Lung (tissue), 16 donors: ENCODE results near the gene ZNF136. TPM values are rescaled to one million over a fixed set of nuclear protein-coding genes. Genes with fewer than 3 reads are reported as not detected.

Experiments used
- ATAC-seq: fragments of 200-7000 bp; cut with Tn5 transposase; one replicate; pipeline ENCODE4 v1.9.1; 2020; ENCODE audit warnings: moderate number of reproducible peaks; ENCODE audit not compliant: insufficient read depth, low FRiP score
- DNase-seq, 3 donors: peaks; one replicate each; pipeline ENCODE4 v3.0.0-alpha.2; 2013 to 2017
- H3K27ac ChIP-seq, 2 donors: one replicate each; pipeline ENCODE4 v1.5.1; 2013; ENCODE audit warnings: mild to moderate bottlenecking in 2 of 2, moderate library complexity in 2 of 2, control low read depth in 1 of 2, inconsistent platforms in 1 of 2, low read depth in 1 of 2, low read length in 1 of 2
- H3K27me3 ChIP-seq, 3 donors: one replicate each; pipeline ENCODE4 v1.5.1; 2013; ENCODE audit warnings: low read length in 2 of 3; ENCODE audit not compliant: control insufficient read depth in 3 of 3, insufficient read depth in 3 of 3
- H3K36me3 ChIP-seq, 4 donors: one replicate each; pipeline ENCODE4 v1.5.1; 2013; ENCODE audit warnings: low read length in 4 of 4, mild to moderate bottlenecking in 1 of 4, moderate library complexity in 1 of 4; ENCODE audit not compliant: control insufficient read depth in 4 of 4, insufficient read depth in 4 of 4
- H3K4me1 ChIP-seq, 5 donors: one replicate each; pipeline ENCODE4 v1.5.1; 2013; ENCODE audit warnings: low read length in 5 of 5, mild to moderate bottlenecking in 2 of 5, moderate library complexity in 1 of 5; ENCODE audit not compliant: control insufficient read depth in 5 of 5, insufficient read depth in 5 of 5
- H3K4me3 ChIP-seq: one replicate; pipeline ENCODE4 v1.5.1; 2013; ENCODE audit warnings: mild to moderate bottlenecking, control low read depth, moderate library complexity
- H3K9ac ChIP-seq, 2 donors: one replicate each; pipeline ENCODE4 v1.5.1; 2013; ENCODE audit warnings: low read length in 2 of 2, control low read depth in 1 of 2; ENCODE audit not compliant: insufficient read depth in 1 of 2
- H3K9me3 ChIP-seq, 4 donors: one replicate each; pipeline ENCODE4 v1.5.1; 2013; ENCODE audit warnings: low read length in 3 of 4, mild to moderate bottlenecking in 1 of 4, moderate library complexity in 1 of 4; ENCODE audit not compliant: control insufficient read depth in 4 of 4, insufficient read depth in 3 of 4
- WGBS, 2 donors: extraction: QIAGEN DNeasy Blood & Tissue Kit; methylation state at CpG; one replicate each; pipeline ENCODE4 v1.1.7; 2013; 5-methylcytosine and 5-hydroxymethylcytosine counted together
- long read RNA-seq, 5 donors: transcript quantifications; one replicate each; lab custom pipeline, GENCODE V29; 2026
- polyA plus RNA-seq, 2 donors: library from polyadenylated mRNA; stranded (reverse); fragments of 200-250 nt; gene quantifications; one replicate each; pipeline ENCODE4 v1.2.1, GENCODE V29; 2013
- total RNA-seq, 2 donors: library from RNA; depleted of rRNA in 1 of 2; stranded (reverse); fragments of >200 nt in 1 of 2; gene quantifications; one replicate each; pipeline ENCODE4 v1.2.1, GENCODE V29; 2014 to 2021
- TF ChIP-seq, protein P1 (sequence below): IDR thresholded peaks from 2 replicates; pipeline ENCODE4 v1.5.1; 2012; ENCODE audit warnings: mild to moderate bottlenecking; ENCODE audit errors: control extremely low read depth, extremely low read depth
- donor health status: control.
- donor health status: control.
- donor health status: Bipolar disorder and iron deficiency.
- donor health status: healthy.
- donor health status: DM: yes; HTN: yes; CAD: no.

Gene ZNF136
- 10 to 100 TPM in 1 of 2 donors, 1 to 10 TPM in 1; 7.4 to 24.3 TPM for total RNA-seq
- polyA plus RNA-seq: 1 to 10 TPM; 4.1 to 4.5 TPM
- long read RNA-seq, donor 1, partial matches to known transcripts: 0 of 3 reads
- long read RNA-seq, donor 1, other reads (novel, unspliced or antisense): 0 of 3 reads
- long read RNA-seq, donor 2, partial matches to known transcripts: 0 of 2 reads
- long read RNA-seq, donor 2, other reads (novel, unspliced or antisense): 0 of 2 reads
- long read RNA-seq, donor 3, partial matches to known transcripts: 0 of 2 reads
- long read RNA-seq, donor 3, other reads (novel, unspliced or antisense): 0 of 2 reads
- long read RNA-seq, donor 4, partial matches to known transcripts: 0 of 1 reads
- long read RNA-seq, donor 4, other reads (novel, unspliced or antisense): 0 of 1 reads
- long read RNA-seq, donor 5, transcript ZNF136-201 (4 exons, 3,643 nt): major isoform, 8 of 11 reads
- long read RNA-seq, donor 5, partial matches to known transcripts: 0 of 11 reads
- long read RNA-seq, donor 5, other reads (novel, unspliced or antisense): 0 of 11 reads

DNA sequence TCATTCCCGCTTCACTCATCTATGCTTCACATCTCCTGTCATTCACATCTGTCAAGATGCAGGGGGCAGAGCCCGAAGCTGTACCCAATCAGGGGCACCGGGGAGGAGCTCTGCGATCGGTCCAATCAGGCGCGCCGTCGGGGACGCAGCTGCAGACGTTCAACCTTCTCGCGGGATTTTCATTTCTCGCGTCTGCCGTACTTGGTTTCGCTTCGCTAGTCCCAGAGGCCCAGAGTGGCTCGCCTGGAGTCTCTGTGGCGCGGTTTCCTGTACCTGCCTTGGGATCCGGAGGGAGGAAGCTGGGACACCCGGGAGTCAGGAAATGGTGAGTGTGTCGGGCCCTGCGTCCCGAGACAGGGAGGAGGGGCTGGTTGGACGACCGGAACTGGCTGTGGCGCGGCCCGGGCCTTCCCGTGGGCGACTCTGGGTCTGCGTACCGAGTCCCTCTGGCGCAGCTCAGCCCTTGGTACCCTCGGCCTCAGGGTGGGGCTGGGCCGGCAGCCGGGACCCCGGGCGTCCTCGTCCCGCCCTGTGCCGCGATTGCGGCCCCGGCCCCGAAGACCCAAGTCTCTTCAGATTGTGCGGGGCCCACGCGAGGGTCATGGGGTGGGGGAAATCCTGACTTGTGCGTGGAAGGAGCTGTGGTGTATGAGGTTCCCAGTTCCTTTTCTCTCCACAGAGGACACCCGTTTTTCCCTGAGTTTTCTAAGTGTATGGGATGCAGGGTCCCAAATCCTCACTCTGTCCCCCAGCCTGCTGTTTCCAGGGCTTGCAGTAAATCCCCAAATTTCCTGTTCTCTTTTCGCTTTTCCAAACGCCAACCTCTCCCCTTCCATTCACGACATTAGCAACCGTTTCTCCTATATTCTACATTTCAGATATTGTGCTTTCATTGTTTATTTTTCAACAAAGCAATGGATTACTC, at the start of gene ZNF136:
Gene ZNF136 (plus strand): TSS at position 215 of the 925 bp plus-strand sequence. CDS start 108 bp downstream, at position 323.
- no peaks in the 10 kb centered on the region for H3K36me3 ChIP-seq
- 0% methylated on average over 57 of the region's 57 CpGs for WGBS, 2 donors
- peak; percentile 99 for ATAC-seq

DNA sequence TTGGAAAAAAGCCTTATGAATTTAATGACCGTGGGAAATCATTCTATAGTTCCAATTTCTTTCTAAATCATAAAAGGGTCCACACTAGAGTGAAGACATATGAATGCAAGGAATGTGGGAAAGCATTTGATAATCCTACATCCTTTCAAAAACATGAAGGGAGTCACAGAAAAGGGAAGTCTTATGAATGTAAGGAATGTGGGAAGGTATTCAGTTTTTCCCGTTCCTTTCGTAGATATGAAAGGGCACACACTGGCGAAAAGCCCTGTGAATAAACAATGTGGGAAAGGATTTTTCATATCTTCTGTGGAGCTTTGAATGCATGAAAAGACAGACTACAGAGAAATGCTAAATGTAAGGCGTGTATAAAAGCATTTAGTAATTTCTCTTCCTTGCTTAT, 49.8 kb upstream of the ZNF136 start:
- Histone ChIP-seq H3K9ac (no peak overlapping the region), H3K9me3 (peaks cover 0 to 29% (median 15%) of the 10 kb centered on the region in 4 donors), H3K36me3 (peaks cover 6 to 47% (median 27%) of the 10 kb centered on the region in 4 donors), H3K27me3 (no peaks in the 10 kb centered on the region), H3K4me1 (no peaks in the 10 kb centered on the region), H3K4me3 (no peak overlapping the region), H3K27ac (no peak overlapping the region)
- DNase-seq (no peak), ATAC-seq (no peak)
- WGBS, 2 donors: 92 to 94% methylated on average over 5 of the region's 5 CpGs
- TF ChIP-seq, protein P1, sequence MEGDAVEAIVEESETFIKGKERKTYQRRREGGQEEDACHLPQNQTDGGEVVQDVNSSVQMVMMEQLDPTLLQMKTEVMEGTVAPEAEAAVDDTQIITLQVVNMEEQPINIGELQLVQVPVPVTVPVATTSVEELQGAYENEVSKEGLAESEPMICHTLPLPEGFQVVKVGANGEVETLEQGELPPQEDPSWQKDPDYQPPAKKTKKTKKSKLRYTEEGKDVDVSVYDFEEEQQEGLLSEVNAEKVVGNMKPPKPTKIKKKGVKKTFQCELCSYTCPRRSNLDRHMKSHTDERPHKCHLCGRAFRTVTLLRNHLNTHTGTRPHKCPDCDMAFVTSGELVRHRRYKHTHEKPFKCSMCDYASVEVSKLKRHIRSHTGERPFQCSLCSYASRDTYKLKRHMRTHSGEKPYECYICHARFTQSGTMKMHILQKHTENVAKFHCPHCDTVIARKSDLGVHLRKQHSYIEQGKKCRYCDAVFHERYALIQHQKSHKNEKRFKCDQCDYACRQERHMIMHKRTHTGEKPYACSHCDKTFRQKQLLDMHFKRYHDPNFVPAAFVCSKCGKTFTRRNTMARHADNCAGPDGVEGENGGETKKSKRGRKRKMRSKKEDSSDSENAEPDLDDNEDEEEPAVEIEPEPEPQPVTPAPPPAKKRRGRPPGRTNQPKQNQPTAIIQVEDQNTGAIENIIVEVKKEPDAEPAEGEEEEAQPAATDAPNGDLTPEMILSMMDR: no peak

More for the DNA sequence above, at the start of gene ZNF136:
- no peaks in the 10 kb centered on the region for H3K27me3 ChIP-seq
- peak within 1 kb of the TSS; percentile 74 for H3K4me3 ChIP-seq
- H3K9ac ChIP-seq: peak within 1 kb of the TSS; percentile 92 to 96
- TF ChIP-seq, protein P1: no peak
- DNase-seq: peak; percentile 95 to 98 (median 97)
- no peaks in the 10 kb centered on the region for H3K9me3 ChIP-seq
- H3K4me1 ChIP-seq: peaks cover 0 to 7% (median 6%) of the 10 kb centered on the region in 5 donors
- peak within 1 kb of the TSS; percentile 96 to 98 for H3K27ac ChIP-seq

DNA sequence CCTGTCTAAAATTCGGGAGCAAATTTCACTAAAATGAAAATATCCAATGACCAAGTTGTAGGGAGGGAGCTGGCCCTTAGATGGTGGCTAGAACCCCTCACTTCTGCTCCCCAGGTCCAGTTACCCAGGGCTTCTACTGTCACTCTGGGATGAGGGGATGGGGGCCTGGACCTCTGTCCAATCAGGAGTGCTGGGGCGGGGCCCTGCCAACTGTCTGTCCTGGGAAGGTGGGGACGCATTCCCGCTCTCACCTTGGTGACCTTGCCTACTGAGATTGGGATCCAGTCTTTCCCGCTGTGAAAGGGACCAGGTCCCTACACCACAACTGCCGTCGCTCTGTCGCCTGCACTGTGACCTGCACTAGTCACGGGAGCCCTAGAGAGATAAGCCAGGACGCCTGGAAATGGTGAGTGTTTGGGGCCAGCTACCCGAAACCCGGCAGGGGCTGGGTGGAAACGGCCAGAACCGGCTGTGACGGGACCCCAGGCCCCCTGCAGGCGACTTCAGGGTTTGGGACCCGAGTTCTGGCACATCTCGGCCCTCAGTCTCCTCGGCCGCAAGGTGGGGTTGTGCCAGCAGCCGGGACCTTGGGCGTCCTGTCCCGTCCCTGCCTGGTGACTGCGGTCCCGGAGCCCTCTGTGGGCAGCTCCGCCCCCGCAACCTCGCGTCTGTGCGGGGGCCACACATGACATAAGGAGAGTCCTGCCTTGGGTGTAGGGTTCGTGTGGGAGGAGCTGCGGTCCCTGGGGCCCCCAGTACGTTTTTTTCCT, 45.5 kb upstream of the ZNF136 start:
- TF ChIP-seq, protein P1: no peak
- Histone ChIP-seq H3K4me3 (no peak overlapping the region), H3K27me3 (no peaks in the 10 kb centered on the region), H3K9ac (no peak overlapping the region), H3K4me1 (no peaks in the 10 kb centered on the region), H3K36me3 (peaks cover 2 to 17% (median 6%) of the 10 kb centered on the region in 4 donors), H3K9me3 (peaks cover 0 to 11% (median 6%) of the 10 kb centered on the region in 4 donors), H3K27ac (no peak overlapping the region)
- 81 to 85% methylated on average over 33 of the region's 33 CpGs for WGBS, 2 donors
- DNase-seq (no peak), ATAC-seq (no peak)
